Measurements from ENCODE around the gene C11orf16. TPM values are rescaled to one million over a fixed set of nuclear protein-coding genes. Genes with fewer than 3 reads are reported as not detected.
A peak's percentile ranks its signal among the peaks of the same experiment; 100 is the strongest.

The C11orf16 gene
- polyA plus RNA-seq, 3 donors, result not detected

DNA sequence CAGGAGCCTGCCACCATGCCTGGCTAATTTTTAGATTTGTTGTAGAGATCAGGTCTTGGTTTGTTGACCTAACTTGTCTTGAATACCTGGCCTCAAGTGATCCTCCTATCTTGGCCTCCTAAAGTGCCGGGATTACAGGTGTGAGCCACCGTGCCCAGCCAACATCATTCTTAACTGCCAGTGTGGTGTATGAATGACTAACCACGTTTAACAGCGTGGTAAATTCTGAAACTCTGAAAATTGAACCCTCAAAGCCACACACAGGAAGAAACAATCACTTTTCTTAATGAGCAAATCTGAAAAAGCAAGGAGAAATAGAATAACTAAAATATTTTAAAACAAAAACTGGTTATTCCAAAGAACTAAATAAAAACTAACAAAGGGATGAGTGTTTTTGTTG, 24.1 kb upstream of the C11orf16 start:
- Histone ChIP-seq H2AFZ (ENCODE audit: insufficient read depth, low read depth, low read length, poor library complexity, severe bottlenecking) (no peak overlapping the region), H3K4me2 (replicated peaks; ENCODE audit: extremely low read depth, low read length, poor library complexity, severe bottlenecking) (no peak overlapping the region), H3K4me3 (replicated peaks in 1 of 3; ENCODE audit: low read depth in 2 of 3, low read length in 3 of 3) (no peak overlapping the region), H3K4me1 (ENCODE audit: control insufficient read depth in 1 of 2, insufficient read depth in 2 of 2, low read length in 2 of 2) (no peaks in the 10 kb centered on the region), H3K27ac (ENCODE audit: low read depth in 1 of 2, low read length in 2 of 2) (no peak overlapping the region), H3K9ac (ENCODE audit: insufficient read depth, low read length, poor library complexity, severe bottlenecking) (no peak overlapping the region), H3K79me2 (ENCODE audit: insufficient read depth, low read length) (peaks cover 40% of the 10 kb centered on the region), H4K20me1 (ENCODE audit: insufficient read depth, low read length) (peaks cover 40% of the 10 kb centered on the region), H3K27me3 (ENCODE audit: control insufficient read depth in 2 of 2, insufficient read depth in 2 of 2, low read length in 2 of 2) (no peaks in the 10 kb centered on the region), H3K9me3 (replicated peaks in 1 of 2; ENCODE audit: control insufficient read depth in 1 of 2, insufficient read depth in 1 of 2, low read length in 2 of 2) (no peaks in the 10 kb centered on the region), H3K36me3 (replicated peaks in 1 of 2; ENCODE audit: control insufficient read depth in 1 of 2, insufficient read depth in 2 of 2, low read length in 2 of 2) (peaks cover 51 to 68% of the 10 kb centered on the region in 2 donors)
- H3K27me3 Mint-ChIP-seq (ENCODE audit: low read depth in 3 of 3), result no peaks in the 10 kb centered on the region
- peaks cover 50 to 70% of the 10 kb centered on the region in 2 donors for H3K36me3 Mint-ChIP-seq
- DNase-seq, result no peak
- no peak for TF ChIP-seq CTCF (IDR thresholded peaks at IDR 0.05)
- no peaks in the 10 kb centered on the region for H3K9me3 Mint-ChIP-seq
- H3K4me3 Mint-ChIP-seq, result no peak overlapping the region
- peak overlapping the region in 1 of 7 donors; percentile 80 for H3K27ac Mint-ChIP-seq
- no CpG with 5 or more reads among the region's 4 CpGs for WGBS (ENCODE audit: insufficient coverage)
- intact Hi-C loops (cut with micrococcal nuclease), result no loop called here
- H3K4me1 Mint-ChIP-seq, result peaks cover 9% of the 10 kb centered on the region

- intact Hi-C loops (cut with micrococcal nuclease), result no loop called here
- no peaks in the 10 kb centered on the region for H3K4me1 Mint-ChIP-seq
- H3K36me3 ChIP-seq (replicated peaks in 1 of 2; ENCODE audit: control insufficient read depth in 1 of 2, insufficient read depth in 2 of 2, low read length in 2 of 2), result peaks cover 56 to 67% of the 10 kb centered on the region in 2 donors
- WGBS (ENCODE audit: insufficient coverage), result no CpG with 5 or more reads among the region's 3 CpGs
- no peak overlapping the region for H2AFZ ChIP-seq (ENCODE audit: insufficient read depth, low read depth, low read length, poor library complexity, severe bottlenecking)
- no peaks in the 10 kb centered on the region for H4K20me1 ChIP-seq (ENCODE audit: insufficient read depth, low read length)
- no peaks in the 10 kb centered on the region for H3K9me3 ChIP-seq (replicated peaks in 1 of 2; ENCODE audit: control insufficient read depth in 1 of 2, insufficient read depth in 1 of 2, low read length in 2 of 2)
- no peak overlapping the region for H3K27ac ChIP-seq (ENCODE audit: low read depth in 1 of 2, low read length in 2 of 2)
- H3K27me3 Mint-ChIP-seq (ENCODE audit: low read depth in 3 of 3), result no peaks in the 10 kb centered on the region
- no peaks in the 10 kb centered on the region for H3K4me1 ChIP-seq (ENCODE audit: control insufficient read depth in 1 of 2, insufficient read depth in 2 of 2, low read length in 2 of 2)
- no peak for TF ChIP-seq CTCF (IDR thresholded peaks at IDR 0.05)
- no peaks in the 10 kb centered on the region for H3K79me2 ChIP-seq (ENCODE audit: insufficient read depth, low read length)
- peaks cover 62 to 72% of the 10 kb centered on the region in 2 donors for H3K36me3 Mint-ChIP-seq
- H3K4me3 ChIP-seq (replicated peaks in 1 of 3; ENCODE audit: low read depth in 2 of 3, low read length in 3 of 3), result no peak overlapping the region
- no peak for DNase-seq
- H3K4me2 ChIP-seq (replicated peaks; ENCODE audit: extremely low read depth, low read length, poor library complexity, severe bottlenecking), result no peak overlapping the region
- no peak overlapping the region for H3K4me3 Mint-ChIP-seq
- H3K27ac Mint-ChIP-seq, result peak overlapping the region in 2 of 7 donors; percentile 21 to 76
- H3K27me3 ChIP-seq (ENCODE audit: control insufficient read depth in 2 of 2, insufficient read depth in 2 of 2, low read length in 2 of 2), result no peaks in the 10 kb centered on the region
- no peak overlapping the region for H3K9ac ChIP-seq (ENCODE audit: insufficient read depth, low read length, poor library complexity, severe bottlenecking)
- no peaks in the 10 kb centered on the region for H3K9me3 Mint-ChIP-seq
These were observed 16.1 kb upstream of the C11orf16 start for GRCh38 chr11:8948886-8949285.
